Measurements from ENCODE around the gene TYK2. TPM values are rescaled to one million over a fixed set of nuclear protein-coding genes. Genes with fewer than 3 reads are reported as not detected.

Gene TYK2
- total and polyA plus RNA-seq, 9 donors = 55.4 to 118 (median 78.9) TPM

- TF ChIP-seq CTCF (IDR thresholded peaks at IDR 0.05) = no peak
- no peak for TF ChIP-seq EP300 (IDR thresholded peaks at IDR 0.05)
- no peak for TF ChIP-seq POLR2A (IDR thresholded peaks at IDR 0.05)
- intact Hi-C loops (cut with DNase I) = loop anchor here in 2 of 4 donors (5.0 to 10.0 kb wide), 2 partner anchors 458 to 461 kb away; partner anchors contain the start of gene OLFM2 (in 1 of the 2)
- no peaks in the 10 kb centered on the region for H3K9me3 ChIP-seq
- DNase-seq = no peak
- no peaks in the 10 kb centered on the region for H3K27me3 ChIP-seq
- no peak overlapping the region for H3K4me3 ChIP-seq
- no peaks in the 10 kb centered on the region for H3K36me3 ChIP-seq
- 85 to 91% (median 86%) methylated on average over 24 of the region's 24 CpGs for WGBS, 3 donors
- H3K27ac ChIP-seq = no peak overlapping the region
- no peaks in the 10 kb centered on the region for H3K4me1 ChIP-seq (ENCODE audit: insufficient read depth)
Observed at GRCh38 chr19:10393137-10393536, 12.8 kb upstream of the TYK2 start.

GRCh38 chr19:10392120-10392519 lies 11.7 kb upstream of the TYK2 start:
- TF ChIP-seq CTCF (IDR thresholded peaks at IDR 0.05) (no peak), EP300 (IDR thresholded peaks at IDR 0.05) (no peak), POLR2A (IDR thresholded peaks at IDR 0.05) (no peak)
- Histone ChIP-seq H3K9me3 (no peaks in the 10 kb centered on the region), H3K27me3 (no peaks in the 10 kb centered on the region), H3K4me1 (ENCODE audit: insufficient read depth) (no peaks in the 10 kb centered on the region), H3K27ac (no peak overlapping the region), H3K4me3 (no peak overlapping the region), H3K36me3 (no peaks in the 10 kb centered on the region)
- 72 to 78% (median 77%) methylated on average over 6 of the region's 6 CpGs for WGBS, 3 donors
- no peak for DNase-seq
- intact Hi-C loops (cut with DNase I) = loop anchor here in 2 of 4 donors (5.0 to 10.0 kb wide), 2 partner anchors 457 to 460 kb away; partner anchors contain the start of gene OLFM2 (in 1 of the 2)

- peak; percentile 43 to 75 (median 70) for TF ChIP-seq CTCF (IDR thresholded peaks at IDR 0.05)
- TF ChIP-seq EP300 (IDR thresholded peaks at IDR 0.05) = no peak
- TF ChIP-seq POLR2A (IDR thresholded peaks at IDR 0.05) = no peak
- H3K27ac ChIP-seq = no peak overlapping the region
- H3K36me3 ChIP-seq = no peaks in the 10 kb centered on the region
- no peaks in the 10 kb centered on the region for H3K4me1 ChIP-seq (ENCODE audit: insufficient read depth)
- no peaks in the 10 kb centered on the region for H3K27me3 ChIP-seq
- WGBS, 3 donors = 46 to 54% (median 49%) methylated on average over 9 of the region's 9 CpGs
- DNase-seq = peak; percentile 55 to 77 (median 68)
- intact Hi-C loops (cut with DNase I) = loop anchor here in 2 of 4 donors (5.0 to 10.0 kb wide), 2 partner anchors 456 to 458 kb away; partner anchors contain the start of gene OLFM2 (in 1 of the 2)
- H3K9me3 ChIP-seq = no peaks in the 10 kb centered on the region
- no peak overlapping the region for H3K4me3 ChIP-seq
Observed at GRCh38 chr19:10390652-10391286, 10.4 kb upstream of the TYK2 start.

GRCh38 chr19:10389863-10390262 lies 9.5 kb upstream of the TYK2 start:
- Histone ChIP-seq H3K36me3 (no peaks in the 10 kb centered on the region), H3K4me3 (no peak overlapping the region), H3K9me3 (no peaks in the 10 kb centered on the region), H3K27ac (no peak overlapping the region), H3K4me1 (ENCODE audit: insufficient read depth) (no peaks in the 10 kb centered on the region), H3K27me3 (no peaks in the 10 kb centered on the region)
- intact Hi-C loops (cut with DNase I) = loop anchor here (1.0 to 10.0 kb wide), 5 partner anchors 119 to 458 kb away; partner anchors contain the start of genes ICAM1 (in 1 of the 4) and OLFM2 (in 1 of the 4)
- TF ChIP-seq EP300 (IDR thresholded peaks at IDR 0.05) (no peak), POLR2A (IDR thresholded peaks at IDR 0.05) (no peak), CTCF (IDR thresholded peaks at IDR 0.05) (no peak)
- WGBS, 3 donors = 34 to 50% (median 47%) methylated on average over 12 of the region's 12 CpGs
- no peak for DNase-seq

All from ovary (tissue), 9 donors.